Calu3 (cell line): Measurements from ENCODE around the gene MAPK7. TPM values are rescaled to one million over a fixed set of nuclear protein-coding genes. Genes with fewer than 3 reads are reported as not detected.

ENCODE experiments used
- BruUV-seq: library from RNA; stranded (reverse); fragments of 400-500 nt; replicated peaks from 2 replicates; lab custom pipeline; 2021; lab: Mats Ljungman, UMichigan
- CTCF ChIA-PET: fragments of 300-600 bp; sonication (Branson Sonifier 250); formaldehyde crosslinking; loops from one replicate; lab custom pipeline; 2022; ENCODE audit warnings: antibody characterized with exemption; lab: Charles Lee
- DNase-seq: peaks from one replicate; pipeline ENCODE4 v3.0.0; 2022
- H3K27ac Mint-ChIP-seq: one replicate; pipeline ENCODE4 v1.8.0; 2022; ENCODE audit warnings: mixed read lengths; ENCODE audit not compliant: unreplicated experiment
- H3K27me3 Mint-ChIP-seq: one replicate; pipeline ENCODE4 v1.8.0; 2022; ENCODE audit warnings: mixed read lengths; ENCODE audit not compliant: unreplicated experiment
- H3K36me3 Mint-ChIP-seq: one replicate; pipeline ENCODE4 v1.8.0; 2022; ENCODE audit warnings: mild to moderate bottlenecking, moderate library complexity, mixed read lengths; ENCODE audit not compliant: insufficient read depth, unreplicated experiment
- H3K4me1 Mint-ChIP-seq: one replicate; pipeline ENCODE4 v1.8.0; 2022; ENCODE audit warnings: mild to moderate bottlenecking, low read depth, mixed read lengths; ENCODE audit not compliant: unreplicated experiment
- H3K4me3 Mint-ChIP-seq: one replicate; pipeline ENCODE4 v1.8.0; 2022; ENCODE audit warnings: mild to moderate bottlenecking, low read depth, moderate library complexity, mixed read lengths; ENCODE audit not compliant: unreplicated experiment
- H3K9me3 Mint-ChIP-seq: one replicate; pipeline ENCODE4 v1.8.0; 2022; ENCODE audit warnings: low read depth, mixed read lengths; ENCODE audit not compliant: unreplicated experiment
- CTCF ChIP-seq: fragments of 200-600 bp; IDR thresholded peaks from one replicate; pipeline ENCODE4 v1.8.0; 2022; ENCODE audit warnings: antibody characterized with exemption; ENCODE audit not compliant: unreplicated experiment
- intact Hi-C: fragments of 100-400 bp; cut with micrococcal nuclease; formaldehyde crosslinking; loops from one replicate; pipeline ENCODE4 v1.10.0; 2022; ENCODE audit not compliant: unreplicated experiment
- total RNA-seq: library from RNA; stranded (reverse); gene quantifications from 2 replicates; pipeline ENCODE4 v1.2.3, GENCODE V29; 2022

Gene MAPK7
- total RNA-seq, 1 experiment from 2014 or later, result 15.0 TPM

DNA sequence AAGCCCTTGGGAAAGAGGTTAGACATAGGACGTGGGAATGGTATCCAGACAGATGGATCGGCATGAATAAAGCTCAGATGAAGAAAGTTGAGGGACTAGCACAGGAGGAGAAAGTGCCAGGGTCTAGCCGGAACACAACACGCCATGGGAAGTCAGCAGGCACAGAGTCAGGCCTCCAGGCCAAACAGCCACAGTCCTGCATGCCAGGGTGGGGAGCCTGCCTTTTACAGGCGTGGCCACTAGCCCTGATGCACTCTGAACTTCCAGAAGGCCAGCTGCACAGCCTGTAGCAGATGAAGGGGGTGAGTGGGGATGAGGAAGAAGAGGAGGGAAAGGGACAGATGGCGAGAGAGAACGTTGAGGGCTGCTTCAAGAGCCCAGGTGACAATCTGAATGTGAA lies 20.9 kb upstream of the MAPK7 start:
- CTCF ChIA-PET, result no interaction called here
- H3K27ac Mint-ChIP-seq, result no peak overlapping the region

DNA sequence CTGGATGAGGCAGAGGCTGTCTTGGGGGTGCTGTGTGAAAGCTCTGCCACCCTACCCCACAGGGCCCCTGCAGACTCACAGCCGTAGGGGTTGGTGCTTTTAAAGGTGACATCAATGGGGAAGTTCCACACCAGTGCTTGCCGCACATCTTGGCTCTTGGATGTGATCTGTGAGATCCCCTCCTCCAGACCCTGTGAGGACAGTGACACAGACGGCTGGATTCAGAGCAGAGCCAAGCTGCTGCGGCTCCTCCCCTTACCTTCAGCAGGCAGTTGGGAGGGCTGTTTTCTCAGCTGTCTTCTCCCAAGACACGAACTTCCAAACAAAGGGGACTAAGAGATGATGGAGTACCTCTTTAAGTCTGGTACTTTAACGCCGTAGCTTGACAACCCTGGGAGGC lies 20.5 kb upstream of the MAPK7 start:
- intact Hi-C loops, result no loop called here
- Mint-ChIP-seq H3K9me3 (no peaks in the 10 kb centered on the region), H3K4me1 (peaks cover 9% of the 10 kb centered on the region), H3K27ac (no peak overlapping the region), H3K36me3 (peaks cover 23% of the 10 kb centered on the region), H3K4me3 (no peak overlapping the region), H3K27me3 (no peaks in the 10 kb centered on the region)
- TF ChIP-seq CTCF, result no peak
- CTCF ChIA-PET, result no interaction called here
- no TSS peak for BruUV-seq
- no peak for DNase-seq

More for the DNA sequence above, 20.9 kb upstream of the MAPK7 start:
- peaks cover 19% of the 10 kb centered on the region for H3K36me3 Mint-ChIP-seq
- intact Hi-C loops, result no loop called here
- no peak overlapping the region for H3K4me3 Mint-ChIP-seq
- no peaks in the 10 kb centered on the region for H3K9me3 Mint-ChIP-seq
- no peaks in the 10 kb centered on the region for H3K27me3 Mint-ChIP-seq
- H3K4me1 Mint-ChIP-seq, result peaks cover 9% of the 10 kb centered on the region
- DNase-seq, result no peak
- no peak for TF ChIP-seq CTCF
- no TSS peak for BruUV-seq

- Mint-ChIP-seq H3K36me3 (peaks cover 24% of the 10 kb centered on the region), H3K27me3 (no peaks in the 10 kb centered on the region), H3K4me3 (no peak overlapping the region), H3K4me1 (peaks cover 9% of the 10 kb centered on the region), H3K27ac (no peak overlapping the region), H3K9me3 (no peaks in the 10 kb centered on the region)
- BruUV-seq, result no TSS peak
- CTCF ChIA-PET, result interaction anchor here (0.6 kb wide), 1 partner anchor 28 kb away, joined by 3 read pairs; no protein-coding TSS in a partner anchor
- intact Hi-C loops, result no loop called here
- no peak for TF ChIP-seq CTCF
- no peak for DNase-seq
Measured at GRCh38 chr17:19359151-19359550, 19.1 kb upstream of the MAPK7 start.

DNA sequence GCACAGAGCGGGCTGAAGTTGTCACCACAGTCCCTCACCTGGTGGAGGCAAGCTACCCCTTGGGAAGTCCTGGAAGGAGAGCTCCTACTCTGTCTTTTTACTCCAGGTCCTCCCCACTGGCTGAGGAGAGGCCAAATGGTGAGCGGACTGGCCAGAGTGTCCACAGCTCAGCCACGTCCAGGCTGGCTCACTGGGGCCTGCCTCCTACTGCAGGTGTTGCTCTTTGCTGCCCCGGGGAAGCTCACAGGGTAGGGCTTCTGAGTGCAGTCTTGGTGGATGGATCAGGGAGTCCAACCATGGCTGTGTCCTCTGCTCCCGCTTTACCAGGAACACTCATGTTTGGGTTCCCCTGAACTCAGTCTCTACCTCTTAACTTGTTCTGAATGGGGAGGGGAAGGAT lies 18.4 kb upstream of the MAPK7 start:
- Mint-ChIP-seq H3K4me1 (peaks cover 9% of the 10 kb centered on the region), H3K4me3 (no peak overlapping the region), H3K27me3 (no peaks in the 10 kb centered on the region), H3K36me3 (peaks cover 24% of the 10 kb centered on the region), H3K27ac (no peak overlapping the region), H3K9me3 (no peaks in the 10 kb centered on the region)
- no peak for TF ChIP-seq CTCF
- no peak for DNase-seq
- CTCF ChIA-PET, result interaction anchor here (0.6 kb wide), 1 partner anchor 28 kb away, joined by 3 read pairs; no protein-coding TSS in a partner anchor
- no TSS peak for BruUV-seq
- intact Hi-C loops, result loop anchor here (10.0 kb wide), 1 partner anchor 405 kb away; no protein-coding TSS in a partner anchor
